Thymus (tissue), 11 donors: ENCODE data around the gene CSKMT. TPM values are rescaled to one million over a fixed set of nuclear protein-coding genes. Genes with fewer than 3 reads are reported as not detected.

Experiments used
- DNase-seq, 9 donors: peaks; one replicate each; pipeline ENCODE4 v3.0.0-alpha.2; 2013; ENCODE audit warnings: low spot score in 9 of 9, low read depth in 6 of 9, missing footprints in 1 of 9
- H3K27ac ChIP-seq, 2 donors: one replicate each; pipeline ENCODE4 v1.5.1; 2013; ENCODE audit warnings: control low read depth in 1 of 2, low read depth in 1 of 2, low read length in 1 of 2, mild to moderate bottlenecking in 1 of 2, moderate library complexity in 1 of 2
- H3K27me3 ChIP-seq, 2 donors: one replicate each; pipeline ENCODE4 v1.5.1; 2013; ENCODE audit warnings: low read length in 1 of 2; ENCODE audit not compliant: control insufficient read depth in 2 of 2, insufficient read depth in 1 of 2
- H3K36me3 ChIP-seq, 2 donors: one replicate each; pipeline ENCODE4 v1.5.1; 2013; ENCODE audit warnings: low read length in 1 of 2, mild to moderate bottlenecking in 1 of 2, moderate library complexity in 1 of 2; ENCODE audit not compliant: control insufficient read depth in 2 of 2, insufficient read depth in 2 of 2
- H3K4me1 ChIP-seq, 2 donors: one replicate each; pipeline ENCODE4 v1.5.1; 2013; ENCODE audit warnings: low read length in 2 of 2; ENCODE audit not compliant: control insufficient read depth in 2 of 2, insufficient read depth in 2 of 2
- H3K4me3 ChIP-seq, 2 donors: one replicate each; pipeline ENCODE4 v1.5.1; 2013; ENCODE audit warnings: low read length in 2 of 2, control low read depth in 1 of 2, mild to moderate bottlenecking in 1 of 2
- H3K9me3 ChIP-seq, 2 donors: one replicate each; pipeline ENCODE4 v1.5.1; 2013; ENCODE audit warnings: low read length in 1 of 2, mild to moderate bottlenecking in 1 of 2; ENCODE audit not compliant: control insufficient read depth in 2 of 2, insufficient read depth in 1 of 2
- WGBS: extraction: QIAGEN DNeasy Blood & Tissue Kit; methylation state at CpG from one replicate; pipeline ENCODE4 v1.1.7; 2013; 5-methylcytosine and 5-hydroxymethylcytosine counted together
- polyA plus RNA-seq: library from polyadenylated mRNA; stranded (reverse); fragments of 200-250 nt; gene quantifications from one replicate; pipeline ENCODE4 v1.2.3, GENCODE V29; 2013
- total RNA-seq: library from RNA; stranded (reverse); fragments of 120-200 nt; gene quantifications from one replicate; pipeline ENCODE4 v1.2.4, GENCODE V29; 2013
- donor health status: healthy.

The CSKMT gene
- total and polyA plus RNA-seq, 2 donors = 31.1 to 64.6 TPM

DNA sequence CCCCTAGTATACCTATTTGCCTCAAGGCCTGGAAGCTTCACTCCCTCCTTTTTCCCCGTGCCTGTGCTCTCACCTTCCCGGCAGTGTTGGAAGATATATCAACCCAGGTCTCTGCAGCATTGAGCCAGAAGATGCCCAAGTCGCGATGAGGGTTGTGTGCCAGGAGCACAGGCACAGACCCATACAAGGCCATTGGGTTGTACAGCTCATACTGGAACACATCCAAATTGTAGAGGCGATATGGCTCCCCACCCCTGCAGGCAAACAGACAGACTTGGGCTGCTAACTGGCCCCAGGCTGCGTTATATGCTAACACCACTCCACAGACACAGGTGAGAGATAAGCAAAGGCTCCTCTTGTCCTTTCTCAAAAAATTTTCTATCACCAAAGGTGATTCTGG is 32.6 kb upstream of the CSKMT start:
- Histone ChIP-seq H3K27me3 (no peaks in the 10 kb centered on the region), H3K27ac (no peak overlapping the region), H3K4me3 (no peak overlapping the region), H3K4me1 (no peaks in the 10 kb centered on the region), H3K9me3 (no peaks in the 10 kb centered on the region), H3K36me3 (peaks cover 72 to 94% of the 10 kb centered on the region in 2 donors)
- WGBS = 97% methylated on average over 6 of the region's 6 CpGs
- no peak for DNase-seq

DNA sequence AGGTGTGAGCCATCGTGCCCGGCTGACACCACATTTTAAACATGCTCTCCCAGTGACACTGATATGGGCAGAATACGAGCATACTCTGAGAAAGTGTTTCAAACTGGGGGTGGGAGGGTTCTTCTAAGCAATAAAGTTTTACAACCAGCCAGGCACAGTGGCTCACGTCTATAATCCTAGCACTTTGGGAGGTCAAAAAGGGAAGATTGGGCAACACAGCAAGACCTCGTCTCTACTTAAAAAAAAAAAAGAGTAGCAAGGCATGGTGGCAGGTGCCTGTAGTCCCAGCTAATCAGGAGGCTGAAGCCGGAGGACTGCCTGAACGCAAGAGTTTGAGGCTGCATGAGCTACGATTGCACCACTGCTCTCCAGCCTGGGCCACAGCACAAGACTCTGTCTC is 20.9 kb upstream of the CSKMT start:
- 98% methylated on average over 8 of the region's 8 CpGs for WGBS
- no peak overlapping the region for H3K4me3 ChIP-seq
- H3K36me3 ChIP-seq = peaks cover 18 to 41% of the 10 kb centered on the region in 2 donors
- no peaks in the 10 kb centered on the region for H3K27me3 ChIP-seq
- H3K4me1 ChIP-seq = peaks cover 9 to 33% of the 10 kb centered on the region in 2 donors
- no peak for DNase-seq
- no peaks in the 10 kb centered on the region for H3K9me3 ChIP-seq
- no peak overlapping the region for H3K27ac ChIP-seq

DNA sequence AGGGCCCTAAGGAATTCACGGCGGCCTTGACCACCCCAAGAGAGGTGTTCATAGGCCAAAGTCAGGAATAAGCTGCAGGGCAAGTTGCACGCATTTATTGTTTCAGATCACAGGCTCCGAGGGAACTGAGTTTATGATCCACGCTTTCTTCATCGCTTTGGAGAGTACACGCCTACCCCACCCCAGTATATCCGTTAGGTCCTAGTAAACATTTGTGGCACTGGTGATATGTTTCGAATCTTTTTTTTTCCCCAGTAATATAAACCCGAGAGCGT is 19.5 kb upstream of the CSKMT start:
- peaks cover 9 to 32% of the 10 kb centered on the region in 2 donors for H3K4me1 ChIP-seq
- H3K27ac ChIP-seq = peak overlapping the region; percentile 81 to 89
- H3K4me3 ChIP-seq = peak overlapping the region; percentile 68 to 100
- peaks cover 20 to 42% of the 10 kb centered on the region in 2 donors for H3K36me3 ChIP-seq
- 19% methylated on average over 11 of the region's 11 CpGs for WGBS
- DNase-seq = peak in 1 of 9 donors; percentile 28
- no peaks in the 10 kb centered on the region for H3K9me3 ChIP-seq
- no peaks in the 10 kb centered on the region for H3K27me3 ChIP-seq

DNA sequence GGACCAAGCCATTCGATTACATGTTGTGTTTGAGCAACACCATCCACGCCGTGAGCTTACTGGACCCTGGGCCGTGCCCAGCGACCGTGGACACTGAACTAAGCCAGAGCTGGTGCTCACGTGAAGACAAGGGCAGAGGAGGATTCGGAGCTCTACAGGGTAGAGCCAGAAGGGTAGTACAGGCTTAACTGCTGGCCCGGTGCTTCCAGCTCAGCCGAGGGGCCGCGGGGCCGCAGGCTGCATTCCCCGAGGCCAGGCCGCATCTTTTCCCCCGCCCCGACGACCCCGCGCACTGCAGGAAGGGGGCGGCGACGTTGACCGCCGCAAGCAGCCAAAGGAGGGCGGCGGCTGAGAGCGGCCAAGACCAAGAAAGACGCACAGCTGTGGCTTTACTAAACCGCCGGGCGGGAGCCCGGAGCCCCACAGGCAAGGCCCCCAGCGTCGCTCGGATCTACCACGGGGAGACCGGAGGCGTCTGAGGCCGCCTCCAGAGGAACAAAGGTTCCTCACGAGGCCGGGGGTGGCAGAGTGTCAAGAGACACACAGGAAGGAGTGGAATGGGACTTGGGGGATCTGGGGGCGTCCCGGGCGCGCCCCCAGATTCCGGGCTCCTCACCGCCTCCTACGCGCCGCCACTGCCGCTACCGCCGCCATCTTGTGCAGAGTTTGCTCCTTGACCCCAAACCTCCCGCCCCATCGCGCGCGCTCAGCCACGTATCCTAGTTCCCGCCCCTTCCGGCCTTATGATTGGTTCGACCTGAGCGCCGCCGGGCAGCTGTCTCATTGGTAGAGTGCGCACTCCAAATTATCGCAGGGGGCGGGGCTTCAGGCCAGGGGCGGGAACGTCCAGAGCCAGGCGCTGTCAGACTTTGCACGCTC is 18.9 kb upstream of the CSKMT start, which contains the start of gene GANAB:
Gene GANAB, minus strand, starts transcription at position 668 of the 879 bp plus-strand sequence. Its CDS starts 14 bp downstream, at position 654.
- WGBS = under 1% methylated on average over 73 of the region's 73 CpGs
- H3K9me3 ChIP-seq = no peaks in the 10 kb centered on the region
- peak within 1 kb of the TSS; percentile 81 to 89 for H3K27ac ChIP-seq
- H3K27me3 ChIP-seq = no peaks in the 10 kb centered on the region
- peaks cover 20 to 42% of the 10 kb centered on the region in 2 donors for H3K36me3 ChIP-seq
- peak within 1 kb of the TSS; percentile 68 to 100 for H3K4me3 ChIP-seq
- DNase-seq = peak; percentile 90 to 99 (median 97)
- H3K4me1 ChIP-seq = peaks cover 9 to 27% of the 10 kb centered on the region in 2 donors

DNA sequence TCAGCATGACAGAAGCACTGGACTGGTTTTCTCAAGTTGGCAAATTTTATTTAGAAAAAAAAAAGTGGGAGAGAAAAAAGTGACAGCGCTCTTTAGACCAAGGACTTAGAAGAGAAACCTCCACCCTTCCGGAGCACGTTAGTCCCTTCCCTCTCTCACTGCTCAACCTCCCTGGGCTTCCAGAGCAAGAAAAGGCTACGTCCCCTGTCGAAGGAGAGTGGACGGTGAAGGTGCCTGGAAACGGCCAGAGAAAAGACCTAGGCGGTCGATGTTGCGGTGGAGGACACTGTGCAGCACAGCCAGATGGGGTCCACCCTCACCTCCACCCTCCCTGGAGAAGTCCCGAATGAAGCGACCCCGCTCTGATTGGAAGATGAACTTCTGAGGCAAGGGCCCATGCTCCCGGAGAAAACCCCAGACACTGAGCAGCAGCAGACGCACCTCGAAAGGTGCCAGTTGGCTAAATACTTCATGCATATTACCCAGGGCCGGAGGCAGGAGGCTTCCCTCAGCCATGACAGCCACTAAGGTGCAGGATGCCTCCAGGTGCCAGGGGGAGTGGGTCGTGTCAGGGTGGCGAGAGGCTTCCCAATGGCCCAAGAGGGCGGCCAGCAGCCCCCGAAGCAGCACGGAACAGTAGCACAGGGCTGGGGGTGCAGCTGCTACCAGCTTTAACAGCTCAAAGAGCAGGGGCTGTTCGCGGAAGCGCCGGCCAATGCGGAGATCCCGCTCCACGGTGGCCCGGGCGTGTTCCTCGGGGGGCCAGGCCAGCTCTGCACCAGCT is 18.1 kb upstream of the CSKMT start:
- H3K36me3 ChIP-seq = peaks cover 20 to 42% of the 10 kb centered on the region in 2 donors
- no peaks in the 10 kb centered on the region for H3K27me3 ChIP-seq
- no peaks in the 10 kb centered on the region for H3K9me3 ChIP-seq
- DNase-seq = no peak
- peaks cover 14 to 26% of the 10 kb centered on the region in 2 donors for H3K4me1 ChIP-seq
- peak overlapping the region; percentile 68 to 100 for H3K4me3 ChIP-seq
- peak overlapping the region in 1 of 2 donors; percentile 33 for H3K27ac ChIP-seq
- WGBS = 82% methylated on average over 32 of the region's 32 CpGs

DNA sequence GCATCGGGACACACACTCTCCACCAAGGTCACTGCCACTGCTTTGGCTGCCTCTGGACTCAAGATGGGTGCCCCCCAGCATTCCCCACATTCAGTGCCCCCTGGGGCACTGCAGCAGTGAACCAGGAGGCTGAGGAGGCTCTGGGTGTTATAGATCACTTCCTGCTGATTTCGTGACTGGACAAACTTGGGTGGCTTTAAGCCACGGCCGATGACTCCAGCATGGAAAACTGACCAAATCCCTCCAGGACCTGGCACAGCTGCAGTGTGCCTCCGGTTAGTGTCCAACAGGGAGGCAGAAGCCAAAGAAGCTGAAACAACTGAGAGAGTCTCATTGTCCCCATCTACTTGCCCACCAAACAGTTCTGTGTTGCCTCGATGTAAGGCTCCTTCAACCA is 17.5 kb upstream of the CSKMT start:
- Histone ChIP-seq H3K4me1 (peaks cover 19 to 32% of the 10 kb centered on the region in 2 donors), H3K9me3 (no peaks in the 10 kb centered on the region), H3K27me3 (no peaks in the 10 kb centered on the region), H3K36me3 (peaks cover 20 to 42% of the 10 kb centered on the region in 2 donors), H3K27ac (no peak overlapping the region), H3K4me3 (no peak overlapping the region)
- no peak for DNase-seq
- 95% methylated on average over 6 of the region's 6 CpGs for WGBS

DNA sequence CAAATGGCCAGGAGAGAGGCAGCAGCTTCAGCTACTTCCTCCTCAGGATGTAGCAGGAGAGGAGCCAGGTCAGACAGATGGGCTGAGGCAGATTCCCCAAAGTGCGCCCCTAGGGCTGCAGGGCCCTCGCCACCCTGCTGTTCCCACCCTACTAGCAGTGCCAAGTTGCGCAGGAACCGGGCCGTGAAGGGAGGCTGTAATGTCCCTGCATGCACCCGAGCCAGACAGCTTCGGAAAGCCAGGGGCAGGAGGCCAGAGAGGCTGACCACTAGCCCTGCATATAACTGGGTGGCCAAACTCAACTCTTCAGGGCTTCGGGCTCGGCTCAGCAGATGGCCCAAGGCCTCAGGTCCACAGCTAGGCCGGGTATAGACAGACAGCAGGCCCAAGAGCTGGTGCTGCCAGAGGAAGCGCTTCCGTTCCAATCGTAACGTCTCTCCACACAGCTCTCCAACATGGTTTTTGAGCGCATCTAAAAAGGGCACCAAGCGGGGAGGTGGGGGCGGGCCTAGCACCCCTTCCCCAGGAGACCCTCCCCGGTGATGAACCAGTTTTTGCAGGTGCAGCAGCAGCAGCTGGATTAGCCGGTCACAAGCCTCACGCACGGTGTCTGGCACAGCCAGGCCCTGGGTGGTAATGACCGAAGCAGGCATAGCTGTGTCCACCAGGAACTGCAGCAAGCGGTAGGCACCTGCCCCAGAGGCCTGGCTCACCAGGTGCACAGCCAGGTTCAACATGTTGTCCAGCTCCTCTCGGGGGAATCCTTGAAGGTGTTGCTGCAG is 16.7 kb upstream of the CSKMT start:
- Histone ChIP-seq H3K4me3 (no peak overlapping the region), H3K27ac (no peak overlapping the region), H3K4me1 (peaks cover 20 to 33% of the 10 kb centered on the region in 2 donors), H3K36me3 (peaks cover 17 to 36% of the 10 kb centered on the region in 2 donors), H3K9me3 (no peaks in the 10 kb centered on the region), H3K27me3 (no peaks in the 10 kb centered on the region)
- DNase-seq = no peak
- 97% methylated on average over 24 of the region's 24 CpGs for WGBS

DNA sequence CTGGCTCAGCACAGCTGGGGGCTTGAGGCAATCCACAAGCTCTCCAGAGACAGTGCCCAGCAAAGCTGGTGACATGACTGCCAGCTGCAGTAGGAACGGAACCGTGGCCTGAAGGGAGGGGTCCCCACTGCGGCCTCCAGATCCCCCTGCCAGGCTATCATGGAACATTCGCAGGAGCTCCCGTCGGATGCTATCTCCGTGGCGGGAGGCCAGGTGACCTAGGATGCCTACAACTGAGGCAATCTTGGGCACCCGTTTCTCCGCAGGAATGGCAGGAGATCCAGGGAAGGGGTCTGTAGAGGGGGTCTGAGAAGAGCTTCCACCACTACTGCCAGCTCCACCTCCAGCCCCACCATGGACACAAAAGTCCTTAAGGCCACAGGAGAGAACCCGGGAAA is 16.1 kb upstream of the CSKMT start:
- WGBS = 97% methylated on average over 11 of the region's 11 CpGs
- H3K4me3 ChIP-seq = no peak overlapping the region
- no peak for DNase-seq

More for the DNA sequence above, 16.1 kb upstream of the CSKMT start:
- no peak overlapping the region for H3K27ac ChIP-seq
- no peaks in the 10 kb centered on the region for H3K9me3 ChIP-seq
- peaks cover 17 to 30% of the 10 kb centered on the region in 2 donors for H3K36me3 ChIP-seq
- H3K4me1 ChIP-seq = peaks cover 20 to 33% of the 10 kb centered on the region in 2 donors
- no peaks in the 10 kb centered on the region for H3K27me3 ChIP-seq
